Colonic mucosa (tissue), 4 donors: ENCODE data around the gene NEK7. TPM values are rescaled to one million over a fixed set of nuclear protein-coding genes. Genes with fewer than 3 reads are reported as not detected.
"Not testable (repeated sequence)": the region's sequence is repeated elsewhere in the genome, so short reads cannot be mapped to it uniquely, and the experiment has no call there.

Experiments used
- DNase-seq: peaks from one replicate; pipeline ENCODE4 v3.0.0-alpha.2; 2020
- H3K27ac ChIP-seq: fragments of 200-600 bp; one replicate; pipeline ENCODE4 v1.8.0; 2021
- H3K27me3 ChIP-seq: fragments of 200-600 bp; one replicate; pipeline ENCODE4 v1.8.0; 2021
- H3K36me3 ChIP-seq: fragments of 200-600 bp; one replicate; pipeline ENCODE4 v1.8.0; 2021
- H3K4me1 ChIP-seq: fragments of 200-600 bp; one replicate; pipeline ENCODE4 v1.8.0; 2021; ENCODE audit warnings: mild to moderate bottlenecking
- H3K4me3 ChIP-seq: fragments of 200-600 bp; one replicate; pipeline ENCODE4 v1.8.0; 2021
- H3K9ac ChIP-seq, 2 donors: one replicate each; pipeline ENCODE4 v1.7.0; 2013; ENCODE audit warnings: control low read depth in 2 of 2, low read depth in 2 of 2, low read length in 2 of 2
- H3K9me3 ChIP-seq: fragments of 200-600 bp; one replicate; pipeline ENCODE4 v1.8.0; 2021
- CTCF ChIP-seq: fragments of 200-600 bp; IDR thresholded peaks from one replicate; pipeline ENCODE4 v1.8.0; 2022; ENCODE audit warnings: antibody characterized with exemption, mild to moderate bottlenecking
- intact Hi-C: fragments of 100-400 bp; cut with DNase I; formaldehyde crosslinking; loops from one replicate; pipeline ENCODE4 v1.14.1; 2022
- total RNA-seq, 2 donors: library from RNA; stranded (reverse); fragmentation: NEBNext Ultra II Directional in 1 of 2; extraction: Animal tissue kit (Norgen Biotek cat#: 25700) in 1 of 2; gene quantifications; one replicate each; pipeline ENCODE4 v1.2.1, GENCODE V29; 2021
- donor health status: healthy.
- donor health status: DM: no; HTN: no; CAD: no.
- donor health status: DM: no; HTN: no; CAD: no.

NEK7 gene
- total RNA-seq, 2 donors from 2014 or later = 45.4 to 64.7 TPM

GRCh38 chr1:198211696-198212095, 54.9 kb downstream of the NEK7 start:
- Histone ChIP-seq H3K27me3 (no peaks in the 10 kb centered on the region), H3K9ac (no peak overlapping the region), H3K4me1 (no peaks in the 10 kb centered on the region), H3K36me3 (no peaks in the 10 kb centered on the region), H3K27ac (no peak overlapping the region), H3K9me3 (no peaks in the 10 kb centered on the region), H3K4me3 (no peak overlapping the region)
- no peak for DNase-seq
- intact Hi-C loops = no loop called here
- TF ChIP-seq CTCF = no peak

- intact Hi-C loops = no loop called here
- Histone ChIP-seq H3K9me3 (no peaks in the 10 kb centered on the region), H3K27ac (no peak overlapping the region), H3K36me3 (no peaks in the 10 kb centered on the region), H3K27me3 (no peaks in the 10 kb centered on the region), H3K4me3 (no peak overlapping the region), H3K9ac (no peak overlapping the region), H3K4me1 (no peaks in the 10 kb centered on the region)
- DNase-seq = no peak
- TF ChIP-seq CTCF = no peak
Observed at GRCh38 chr1:198212126-198212525, 55.3 kb downstream of the NEK7 start.

- Histone ChIP-seq H3K4me3 (no peak overlapping the region), H3K9me3 (no peaks in the 10 kb centered on the region), H3K4me1 (no peaks in the 10 kb centered on the region), H3K9ac (no peak overlapping the region), H3K27ac (no peak overlapping the region), H3K36me3 (no peaks in the 10 kb centered on the region), H3K27me3 (no peaks in the 10 kb centered on the region)
- intact Hi-C loops = no loop called here
- no peak for DNase-seq
- TF ChIP-seq CTCF = no peak
Observed at GRCh38 chr1:198212675-198213074, 55.9 kb downstream of the NEK7 start.

GRCh38 chr1:198214924-198215323, 58.1 kb downstream of the NEK7 start:
- no peak for DNase-seq
- TF ChIP-seq CTCF = no peak
- no peaks in the 10 kb centered on the region for H3K36me3 ChIP-seq
- no peak overlapping the region for H3K9ac ChIP-seq
- H3K9me3 ChIP-seq = no peaks in the 10 kb centered on the region
- H3K27ac ChIP-seq = no peak overlapping the region
- H3K4me3 ChIP-seq = no peak overlapping the region
- no peaks in the 10 kb centered on the region for H3K4me1 ChIP-seq
- H3K27me3 ChIP-seq = no peaks in the 10 kb centered on the region
- intact Hi-C loops = no loop called here

- Histone ChIP-seq H3K4me1 (no peaks in the 10 kb centered on the region), H3K27me3 (no peaks in the 10 kb centered on the region), H3K4me3 (no peak overlapping the region), H3K9me3 (no peaks in the 10 kb centered on the region), H3K27ac (no peak overlapping the region), H3K9ac (no peak overlapping the region), H3K36me3 (no peaks in the 10 kb centered on the region)
- no peak for DNase-seq
- intact Hi-C loops = no loop called here
- TF ChIP-seq CTCF = no peak
Observed at GRCh38 chr1:198220428-198220827, 63.6 kb downstream of the NEK7 start.

- H3K4me1 ChIP-seq, H3K27me3 ChIP-seq, H3K9me3 ChIP-seq, H3K4me3 ChIP-seq, DNase-seq, H3K36me3 ChIP-seq, H3K27ac ChIP-seq, H3K9ac ChIP-seq, intact Hi-C loops: not testable (repeated sequence)
Observed at GRCh38 chr1:198227010-198227409, 70.2 kb downstream of the NEK7 start.

GRCh38 chr1:198227454-198227853, 70.7 kb downstream of the NEK7 start:
- H3K4me1 ChIP-seq, H3K9ac ChIP-seq, H3K9me3 ChIP-seq, H3K4me3 ChIP-seq, H3K36me3 ChIP-seq, DNase-seq, intact Hi-C loops, H3K27ac ChIP-seq, H3K27me3 ChIP-seq: not testable (repeated sequence)
